GM21825 (cell line): ENCODE results near the gene HNRNPK.

ENCODE experiments used
- ATAC-seq: cut with Tn5 transposase; IDR thresholded peaks from one replicate; pipeline ENCODE4 v1.9.1; 2021; ENCODE audit warnings: mild to moderate bottlenecking, moderate library complexity; ENCODE audit not compliant: unreplicated experiment

Gene HNRNPK

DNA sequence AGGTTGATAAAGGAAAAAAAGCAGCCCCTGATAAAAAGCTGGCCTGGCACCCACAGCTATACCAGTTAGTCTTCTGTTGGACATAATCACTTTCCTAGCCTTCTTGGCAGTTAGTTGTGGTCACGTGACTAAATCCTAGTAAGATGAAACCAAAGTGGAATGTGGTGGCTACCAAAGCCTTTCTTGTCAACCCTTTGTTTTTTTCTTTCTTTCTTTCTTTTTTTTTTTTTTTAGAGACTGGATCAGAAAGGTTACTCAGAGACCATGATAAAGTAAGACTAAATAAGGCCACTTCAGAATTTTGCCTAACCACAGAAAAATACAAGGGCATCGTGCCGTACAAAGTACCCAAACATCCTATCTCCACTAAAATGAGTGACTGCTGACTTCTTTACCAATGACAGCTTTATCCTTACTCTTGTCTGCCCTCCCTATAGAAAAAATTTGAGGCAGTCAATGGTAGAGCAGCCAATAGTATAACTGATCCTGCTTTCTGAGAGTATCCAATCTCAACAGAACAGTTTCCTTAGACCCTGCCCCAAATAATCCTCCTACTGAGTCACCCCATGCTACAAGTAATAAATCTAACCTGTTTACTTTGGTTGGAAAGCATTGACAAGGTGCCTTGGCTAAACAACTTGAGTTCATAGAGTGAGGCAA, 44.6 kb downstream of the HNRNPK start:
- ATAC-seq, result no peak

DNA sequence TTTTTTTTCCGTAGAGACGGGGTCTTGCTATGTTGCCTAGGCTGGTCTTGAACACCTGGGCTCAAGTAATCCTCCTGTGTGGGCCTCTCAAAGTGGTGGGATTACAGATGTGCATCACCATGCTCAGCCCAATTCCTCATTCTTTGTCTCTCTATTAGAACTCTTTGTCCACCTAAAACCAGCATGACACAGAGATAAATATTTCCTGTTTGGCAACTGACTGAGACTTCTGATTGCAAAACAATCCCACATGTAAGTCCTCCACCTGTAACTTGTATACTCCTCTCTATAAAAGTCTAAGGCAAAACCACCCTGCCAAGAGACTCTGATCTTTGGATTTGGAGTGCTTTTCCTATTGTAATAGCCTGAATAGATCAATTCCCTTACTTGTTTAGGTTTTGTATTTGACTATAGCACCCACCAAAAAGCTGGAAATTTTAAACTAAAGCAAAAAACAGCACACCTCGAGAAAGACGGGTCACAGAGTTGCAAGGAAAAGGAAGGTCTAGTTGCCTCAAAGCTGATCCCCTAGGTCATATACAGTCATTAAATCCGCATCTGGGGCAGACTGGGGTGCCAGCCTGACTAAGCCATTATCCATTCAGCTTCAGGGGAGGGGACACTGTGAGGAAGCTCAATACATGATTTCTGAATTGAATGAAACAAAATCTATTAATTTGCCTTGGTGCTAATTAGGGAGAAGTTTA, 45.3 kb downstream of the HNRNPK start:
- no peak for ATAC-seq

DNA sequence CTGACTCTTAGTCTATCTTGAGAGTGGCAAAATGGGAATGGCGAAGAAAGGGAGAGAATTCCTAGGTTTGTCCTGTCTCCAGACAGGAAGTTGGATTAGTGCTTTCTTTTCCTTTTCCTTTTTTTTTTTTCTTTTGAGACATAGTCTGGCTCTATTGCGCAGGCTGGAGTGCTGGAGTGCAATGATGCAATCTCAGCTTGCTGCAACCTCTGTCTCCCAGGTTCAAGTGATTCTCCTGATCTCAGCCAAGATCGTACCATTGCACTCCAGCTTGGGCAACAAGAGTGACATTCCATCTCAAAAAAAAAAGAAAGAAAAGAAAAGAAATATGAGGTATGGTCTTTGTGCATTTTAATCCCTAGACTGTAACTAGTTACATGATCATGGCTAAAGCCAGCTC, 46.2 kb downstream of the HNRNPK start:
- no peak for ATAC-seq

DNA sequence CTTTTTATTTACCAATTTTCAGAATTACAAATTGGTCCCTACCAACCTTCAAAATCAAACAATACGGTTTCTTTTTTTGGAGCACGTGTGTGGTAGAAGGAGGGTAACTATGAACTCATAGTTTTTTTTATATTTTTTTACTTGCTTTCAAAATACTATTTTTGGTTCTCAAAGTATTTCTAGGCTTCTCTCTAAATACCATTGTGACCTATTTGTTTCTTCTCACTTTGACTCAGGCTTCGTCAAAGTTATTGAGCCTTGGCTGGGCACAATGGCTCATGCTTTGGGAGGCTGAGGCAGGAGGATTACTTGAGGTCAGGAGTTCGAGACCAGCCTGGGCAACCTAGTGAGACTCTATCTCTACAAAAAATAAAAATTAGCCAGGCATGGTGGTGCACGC, 47.2 kb downstream of the HNRNPK start:
- ATAC-seq, result no peak

DNA sequence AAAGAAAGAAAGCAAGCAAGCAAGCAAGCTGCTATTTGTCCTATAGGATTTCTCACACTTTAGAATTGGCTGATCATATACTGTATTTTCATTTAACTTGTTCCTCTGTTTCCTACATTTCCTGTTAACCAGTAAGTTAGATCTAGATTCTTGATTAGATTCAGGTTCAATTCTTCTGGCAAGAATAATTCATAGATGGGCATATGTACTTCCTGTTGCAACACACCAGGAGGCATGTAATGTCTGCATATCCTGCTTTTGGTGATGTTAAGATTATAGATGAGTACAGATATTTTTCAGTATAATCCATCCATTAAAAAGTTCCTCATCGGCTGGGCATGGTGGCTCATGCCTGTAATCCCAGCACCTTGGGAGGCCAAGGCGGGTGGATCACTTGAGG, 48.0 kb downstream of the HNRNPK start:
- no peak for ATAC-seq

DNA sequence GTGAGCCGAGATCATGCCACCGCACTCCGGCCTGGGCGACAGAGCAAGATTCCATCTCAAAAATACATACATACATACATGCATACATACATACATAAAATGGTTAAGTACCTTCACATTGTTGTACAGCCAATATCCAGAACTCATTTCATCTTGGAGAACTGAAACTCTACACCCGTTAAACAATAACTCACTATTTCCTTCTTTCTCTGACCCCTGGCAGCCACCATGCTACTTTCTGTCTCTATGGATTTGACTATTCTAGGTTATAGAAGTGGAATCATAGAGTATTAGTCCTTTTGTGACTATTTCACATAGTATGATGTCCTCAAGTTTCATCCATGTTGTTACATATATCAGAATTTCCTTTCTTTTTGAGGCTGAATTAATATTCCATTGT, 49.1 kb downstream of the HNRNPK start:
- no peak for ATAC-seq

DNA sequence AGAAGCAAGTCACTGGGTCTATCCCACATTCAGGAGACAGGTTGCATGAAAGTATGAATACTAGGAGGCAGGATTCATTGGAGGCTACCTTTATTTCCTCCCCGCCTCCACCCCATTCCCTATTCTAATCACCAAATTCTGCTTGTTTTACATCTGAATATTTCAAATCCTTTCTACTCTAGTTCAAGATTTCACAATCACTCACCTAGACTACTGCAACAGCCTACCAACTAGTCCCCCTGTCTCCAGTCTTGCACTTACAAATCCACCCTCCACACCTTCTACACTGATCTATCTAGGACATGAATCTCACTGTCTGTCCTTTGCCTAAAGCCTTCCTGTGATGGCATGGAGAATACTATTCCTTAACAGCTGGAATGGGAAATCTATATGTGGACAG, 52.4 kb downstream of the HNRNPK start:
- ATAC-seq, result no peak

DNA sequence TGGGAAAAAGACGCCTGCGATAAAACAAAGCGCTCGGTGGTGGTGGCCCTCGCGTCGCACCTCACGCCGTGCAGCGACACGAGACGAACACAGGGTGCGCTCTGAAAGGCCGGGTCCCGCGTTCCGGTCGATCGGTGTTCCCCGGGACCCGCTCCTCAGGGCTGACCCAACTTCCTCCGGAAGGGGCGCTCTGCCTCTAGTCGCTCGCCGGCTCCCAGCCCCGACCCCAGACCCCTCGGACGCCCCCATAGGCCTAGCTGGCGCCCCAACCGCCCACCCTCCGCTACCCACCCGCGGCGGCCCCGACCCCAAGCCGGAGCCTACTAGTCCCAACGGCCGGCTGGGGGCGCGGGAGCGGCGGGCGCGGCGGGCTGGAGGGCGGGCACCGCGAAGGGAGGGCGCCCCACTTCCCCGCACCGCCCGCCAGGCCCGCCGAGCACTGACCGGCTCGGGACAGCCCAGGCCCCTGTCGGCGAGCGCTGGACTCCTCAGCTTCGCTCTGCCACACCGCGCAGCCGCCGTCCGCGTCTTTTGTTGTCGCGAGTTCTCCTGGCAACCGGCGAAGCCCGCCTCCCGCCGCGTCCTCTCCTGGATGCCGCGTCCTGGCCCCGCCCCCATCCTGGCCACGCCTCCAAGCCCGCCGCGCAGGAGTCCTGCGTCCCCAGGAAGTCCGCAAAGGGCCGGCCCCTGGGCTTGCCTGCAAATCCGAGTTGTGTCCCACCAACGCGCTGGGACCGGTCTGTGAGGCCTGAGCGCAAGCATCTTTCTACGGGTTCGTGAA, 58.9 kb downstream of the HNRNPK start, which contains the start of gene KIF27:
KIF27 (minus strand) TSS at position 506 of the 781 bp plus-strand sequence. CDS start 5,841 bp downstream, outside the sequence.
- ATAC-seq, result peak; percentile 93

DNA sequence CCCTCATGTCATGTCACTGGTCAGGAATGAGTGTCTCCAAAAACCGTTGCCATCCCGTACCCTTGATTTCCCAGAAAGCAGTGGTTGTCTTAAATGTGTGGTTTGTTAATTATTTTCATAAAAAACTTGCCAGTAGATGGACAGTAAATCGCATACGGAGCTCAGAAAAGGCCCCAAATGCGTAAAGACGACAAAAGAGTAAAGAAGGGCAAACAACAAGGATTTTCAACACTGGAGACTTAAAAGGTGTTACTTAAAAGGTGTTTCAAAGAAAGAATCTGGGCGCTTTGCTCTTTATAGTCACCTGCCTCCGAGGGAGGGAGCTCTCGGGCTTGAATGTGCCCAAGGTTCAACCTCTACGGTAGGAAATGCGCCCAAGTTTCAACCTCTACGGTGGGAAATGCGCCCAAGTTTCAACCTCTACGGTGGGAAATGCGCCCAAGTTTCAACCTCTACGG, 59.5 kb downstream of the HNRNPK start:
- ATAC-seq, result peak; percentile 35

DNA sequence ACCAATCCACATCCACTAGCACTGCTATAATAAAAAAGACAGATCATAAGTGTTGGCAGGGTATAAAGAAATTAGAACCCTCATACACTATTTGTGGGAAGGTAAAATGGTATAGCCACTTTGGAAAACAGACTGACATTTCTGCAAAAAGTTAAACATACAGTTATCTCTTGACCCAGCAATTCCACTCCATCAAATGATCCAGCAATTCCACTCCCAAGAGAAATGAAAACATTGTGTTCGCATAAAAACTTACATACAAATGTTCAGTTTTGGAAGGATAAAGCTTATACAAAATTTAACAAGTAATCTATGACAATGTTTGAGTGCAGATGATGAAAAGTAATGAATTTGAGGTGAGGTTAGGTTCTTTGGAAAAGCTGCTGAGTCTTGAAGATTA, 60.9 kb downstream of the HNRNPK start:
- no peak for ATAC-seq
